IMR-90 (cell line): ENCODE data around the gene NBEA.

ENCODE experiments used
- CEBPB ChIP-seq: IDR thresholded peaks from 2 replicates; pipeline ENCODE4 v1.6.1; 2012; ENCODE audit warnings: low read depth, low read length, improper control_type of control experiment
- CHD1 ChIP-seq: IDR thresholded peaks from 2 replicates; pipeline ENCODE4 v1.6.1; 2012; ENCODE audit warnings: low read depth, low read length, improper control_type of control experiment
- CTCF ChIP-seq: conservative IDR thresholded peaks from 2 replicates; pipeline ENCODE4 v1.5.1; 2012; ENCODE audit warnings: mild to moderate bottlenecking, low read depth, low read length, improper control_type of control experiment
- ELK1 ChIP-seq: fragments of 150-350 bp; IDR thresholded peaks from 2 replicates; pipeline ENCODE4 v1.6.1; 2016; ENCODE audit warnings: low read depth, mild to moderate bottlenecking, low read length, moderate library complexity, borderline replicate concordance
- FOS ChIP-seq: fragments of 150-350 bp; IDR thresholded peaks from 2 replicates; pipeline ENCODE4 v1.6.1; 2016; ENCODE audit warnings: low read depth, low read length
- MAZ ChIP-seq: IDR thresholded peaks from 2 replicates; pipeline ENCODE4 v1.6.1; 2012; ENCODE audit warnings: low read depth, mild to moderate bottlenecking, low read length, improper control_type of control experiment, moderate library complexity, borderline replicate concordance
- MXI1 ChIP-seq: IDR thresholded peaks from 2 replicates; pipeline ENCODE4 v1.6.1; 2012; ENCODE audit warnings: low read depth, mild to moderate bottlenecking, low read length, moderate library complexity, borderline replicate concordance
- POLR2A ChIP-seq: IDR thresholded peaks from 2 replicates; pipeline ENCODE4 v1.6.1; 2012; ENCODE audit warnings: mild to moderate bottlenecking, low read depth, low read length
- RAD21 ChIP-seq: IDR thresholded peaks from 2 replicates; pipeline ENCODE4 v1.6.1; 2012; ENCODE audit warnings: low read length, improper control_type of control experiment
- SMC3 ChIP-seq: fragments of 150-350 bp; IDR thresholded peaks from 2 replicates; pipeline ENCODE4 v1.6.1; 2016; ENCODE audit warnings: low read depth, mild to moderate bottlenecking, antibody characterized with exemption, low read length, moderate library complexity

- no peak for TF ChIP-seq CTCF
- TF ChIP-seq MXI1: no peak
- TF ChIP-seq RAD21: no peak
- no peak for TF ChIP-seq POLR2A
- TF ChIP-seq CEBPB: no peak
- no peak for TF ChIP-seq MAZ
- TF ChIP-seq CHD1: no peak
- TF ChIP-seq FOS: no peak
- TF ChIP-seq SMC3: no peak
- no peak for TF ChIP-seq ELK1
Observed at GRCh38 chr13:35392768-35393167, 450.7 kb downstream of the NBEA start.
